Measurements from ENCODE around the gene RET.

RET gene

GRCh38 chr10:43076876-43077420 is at the start of gene RET:
Gene RET (plus strand): TSS chr10:43077069. CDS start chr10:43077259, 190 bp downstream.
- peaks cover 70% of the 10 kb centered on the region for H3K27me3 Mint-ChIP-seq
- peak within 1 kb of the TSS; percentile 54 to 70 for H3K4me3 Mint-ChIP-seq
- H3K27ac Mint-ChIP-seq: no peak within 1 kb of the TSS
- H3K9me3 Mint-ChIP-seq: no peaks in the 10 kb centered on the region
- H3K4me1 Mint-ChIP-seq: peaks cover 12% of the 10 kb centered on the region
- ATAC-seq (peak; percentile 27), DNase-seq (no peak)

GRCh38 chr10:43027331-43027955 is 49.4 kb upstream of the RET start:
- no peaks in the 10 kb centered on the region for H3K4me1 Mint-ChIP-seq
- H3K27ac Mint-ChIP-seq: peak overlapping the region in 1 of 2 donors; percentile 39
- DNase-seq (no peak), ATAC-seq (no peak)
- H3K27me3 Mint-ChIP-seq: peaks cover 8% of the 10 kb centered on the region
- peaks cover 6 to 18% of the 10 kb centered on the region in 2 donors for H3K9me3 Mint-ChIP-seq
- H3K4me3 Mint-ChIP-seq: no peak overlapping the region

GRCh38 chr10:43028143-43028542 is 48.7 kb upstream of the RET start:
- DNase-seq (no peak), ATAC-seq (no peak)
- H3K4me1 Mint-ChIP-seq: no peaks in the 10 kb centered on the region
- H3K4me3 Mint-ChIP-seq: no peak overlapping the region
- peak overlapping the region in 1 of 2 donors; percentile 39 for H3K27ac Mint-ChIP-seq
- peaks cover 1% of the 10 kb centered on the region for H3K27me3 Mint-ChIP-seq
- H3K9me3 Mint-ChIP-seq: peaks cover 13 to 24% of the 10 kb centered on the region in 2 donors

GRCh38 chr10:43029043-43029442 is 47.8 kb upstream of the RET start:
- Mint-ChIP-seq H3K27me3 (no peaks in the 10 kb centered on the region), H3K9me3 (peaks cover 17 to 24% of the 10 kb centered on the region in 2 donors), H3K4me3 (no peak overlapping the region), H3K27ac (no peak overlapping the region), H3K4me1 (no peaks in the 10 kb centered on the region)
- DNase-seq (no peak), ATAC-seq (no peak)

- Mint-ChIP-seq H3K4me3 (no peak overlapping the region), H3K27ac (no peak overlapping the region), H3K4me1 (peaks cover 5% of the 10 kb centered on the region), H3K9me3 (peaks cover 24 to 27% of the 10 kb centered on the region in 2 donors), H3K27me3 (no peaks in the 10 kb centered on the region)
- no peak for ATAC-seq
- no peak for DNase-seq
Measured at GRCh38 chr10:43032613-43033012, 44.3 kb upstream of the RET start.

- ATAC-seq (no peak), DNase-seq (no peak)
- H3K4me1 Mint-ChIP-seq: peaks cover 5% of the 10 kb centered on the region
- H3K27ac Mint-ChIP-seq: peak overlapping the region in 1 of 2 donors; percentile 3
- H3K9me3 Mint-ChIP-seq: peaks cover 14 to 27% of the 10 kb centered on the region in 2 donors
- H3K27me3 Mint-ChIP-seq: no peaks in the 10 kb centered on the region
- H3K4me3 Mint-ChIP-seq: no peak overlapping the region
Measured at GRCh38 chr10:43035800-43036199, 41.1 kb upstream of the RET start.

GRCh38 chr10:43036481-43037428 is 40.1 kb upstream of the RET start:
- Mint-ChIP-seq H3K4me1 (peaks cover 5% of the 10 kb centered on the region), H3K4me3 (no peak overlapping the region), H3K9me3 (peaks cover 13 to 27% of the 10 kb centered on the region in 2 donors), H3K27me3 (no peaks in the 10 kb centered on the region), H3K27ac (no peak overlapping the region)
- DNase-seq (no peak), ATAC-seq (no peak)

GRCh38 chr10:43037440-43037839 is 39.4 kb upstream of the RET start:
- Mint-ChIP-seq H3K27me3 (no peaks in the 10 kb centered on the region), H3K9me3 (peaks cover 6 to 20% of the 10 kb centered on the region in 2 donors), H3K4me1 (peaks cover 5% of the 10 kb centered on the region), H3K27ac (no peak overlapping the region), H3K4me3 (no peak overlapping the region)
- no peak for ATAC-seq
- DNase-seq: no peak

GRCh38 chr10:43037942-43038782 is 38.7 kb upstream of the RET start:
- H3K27me3 Mint-ChIP-seq: no peaks in the 10 kb centered on the region
- no peak overlapping the region for H3K4me3 Mint-ChIP-seq
- no peak overlapping the region for H3K27ac Mint-ChIP-seq
- ATAC-seq (no peak), DNase-seq (no peak)
- H3K9me3 Mint-ChIP-seq: peaks cover 0 to 13% of the 10 kb centered on the region in 2 donors
- H3K4me1 Mint-ChIP-seq: peaks cover 5% of the 10 kb centered on the region

- ATAC-seq (no peak), DNase-seq (no peak)
- no peak overlapping the region for H3K27ac Mint-ChIP-seq
- peaks cover 0 to 10% of the 10 kb centered on the region in 2 donors for H3K9me3 Mint-ChIP-seq
- no peaks in the 10 kb centered on the region for H3K27me3 Mint-ChIP-seq
- peaks cover 5% of the 10 kb centered on the region for H3K4me1 Mint-ChIP-seq
- H3K4me3 Mint-ChIP-seq: no peak overlapping the region
Measured at GRCh38 chr10:43038783-43039623, 37.9 kb upstream of the RET start.

GRCh38 chr10:43039624-43040481 is 37.0 kb upstream of the RET start:
- Mint-ChIP-seq H3K4me1 (peaks cover 5% of the 10 kb centered on the region), H3K27me3 (no peaks in the 10 kb centered on the region), H3K27ac (no peak overlapping the region), H3K9me3 (peaks cover 0 to 2% of the 10 kb centered on the region in 2 donors), H3K4me3 (no peak overlapping the region)
- ATAC-seq: no peak
- no peak for DNase-seq

GRCh38 chr10:43040482-43041256 is 36.2 kb upstream of the RET start:
- ATAC-seq (no peak), DNase-seq (no peak)
- Mint-ChIP-seq H3K4me1 (peaks cover 3% of the 10 kb centered on the region), H3K4me3 (no peak overlapping the region), H3K27me3 (no peaks in the 10 kb centered on the region), H3K9me3 (no peaks in the 10 kb centered on the region), H3K27ac (no peak overlapping the region)
